Adrenal gland (tissue), 5 donors: ENCODE results near the gene ZYX.
"Not testable (repeated sequence)": the region's sequence is repeated elsewhere in the genome, so short reads cannot be mapped to it uniquely, and the experiment has no call there.

Experiments
- CTCF ChIP-seq, 6 experiments: fragments of 450-650 bp in 4 of 6; fragments of 200-600 bp in 2 of 6; sonication (generic) in 1 of 6; IDR thresholded peaks; 1 replicate in 5 of 6; 2 replicates in 1 of 6; pipeline versions ENCODE4 v1.5.1 to v1.8.0; 2016 to 2021; ENCODE audit warnings: antibody characterized with exemption in 6 of 6, mild to moderate bottlenecking in 2 of 6, moderate library complexity in 1 of 6
- POLR2A ChIP-seq, 2 donors: fragments of 450-650 bp; IDR thresholded peaks; one replicate each; pipeline ENCODE4 v1.6.1; 2017; ENCODE audit warnings: antibody characterized with exemption in 2 of 2, mild to moderate bottlenecking in 2 of 2, moderate library complexity in 1 of 2
- donor health status: DM: no; HTN: no; CAD: no.

DNA sequence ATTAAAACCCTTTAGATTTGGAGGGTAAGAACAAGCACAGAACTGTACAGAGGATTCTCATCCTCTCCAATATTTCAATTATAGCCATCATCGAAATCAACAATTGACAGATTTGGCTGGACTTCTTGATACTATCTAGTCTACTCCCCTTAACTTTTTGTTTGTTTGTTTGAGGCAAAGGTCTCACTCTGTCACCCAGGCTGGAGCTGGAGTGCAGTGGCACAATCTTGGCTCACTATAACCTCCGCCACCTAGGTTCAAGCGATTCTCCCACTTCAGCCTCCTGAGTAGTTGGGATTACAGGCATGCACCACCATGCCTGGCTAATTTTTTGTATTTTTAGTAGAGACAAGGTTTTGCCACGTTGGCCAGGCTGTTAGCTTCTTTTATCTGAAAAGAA is 21.1 kb downstream of the ZYX start:
- not testable (repeated sequence) for TF ChIP-seq CTCF, POLR2A (IDR thresholded peaks at IDR 0.05)
